Tibial nerve (tissue), 4 donors: Measurements from ENCODE around the gene CACNA1A. TPM values are rescaled to one million over a fixed set of nuclear protein-coding genes. Genes with fewer than 3 reads are reported as not detected.

Experiments
- DNase-seq, 2 donors: peaks; one replicate each; pipeline ENCODE4 v3.0.0-alpha.2; 2019; ENCODE audit warnings: low spot score in 2 of 2
- H3K27ac ChIP-seq, 4 donors: fragments of 200-600 bp; sonication (generic) in 3 of 4; one replicate each; pipeline ENCODE4 v1.5.1; 2017 to 2019; ENCODE audit warnings: mild to moderate bottlenecking in 1 of 4
- H3K27me3 ChIP-seq, 2 donors: fragments of 200-600 bp; sonication (generic) in 1 of 2; one replicate each; pipeline versions ENCODE4 v1.5.1 to v1.6.0; 2017 to 2019
- H3K36me3 ChIP-seq, 3 donors: fragments of 200-600 bp; sonication (generic); one replicate each; pipeline ENCODE4 v1.5.1; 2018 to 2019
- H3K4me1 ChIP-seq, 4 donors: fragments of 200-600 bp; sonication (generic) in 3 of 4; one replicate each; pipeline ENCODE4 v1.5.1; 2017 to 2019
- H3K4me3 ChIP-seq, 4 donors: fragments of 200-600 bp; sonication (generic) in 3 of 4; one replicate each; pipeline ENCODE4 v1.5.1; 2017 to 2019; ENCODE audit warnings: mild to moderate bottlenecking in 1 of 4, moderate library complexity in 1 of 4
- H3K9me3 ChIP-seq, 4 donors: fragments of 200-600 bp; sonication (generic) in 3 of 4; one replicate each; pipeline ENCODE4 v1.5.1; 2017 to 2019
- EP300 ChIP-seq, 2 donors: sonication (generic); formaldehyde crosslinking; IDR thresholded peaks; one replicate each; pipeline ENCODE4 v1.6.1; 2017; ENCODE audit warnings: antibody characterized with exemption in 2 of 2, mild to moderate bottlenecking in 1 of 2
- POLR2A ChIP-seq, 2 donors: fragments of 450-650 bp; IDR thresholded peaks; one replicate each; pipeline ENCODE4 v1.6.1; 2017; ENCODE audit warnings: antibody characterized with exemption in 2 of 2, mild to moderate bottlenecking in 2 of 2, moderate library complexity in 2 of 2
- WGBS, 2 donors: methylation state at CpG; one replicate each; pipeline ENCODE4 v1.1.5; 2018; 5-methylcytosine and 5-hydroxymethylcytosine counted together
- total RNA-seq, 4 donors: library from RNA; depleted of rRNA; stranded (reverse); fragments of >200 nt; gene quantifications; one replicate each; pipeline ENCODE4 v1.1.0, GENCODE V29; 2016
- TF ChIP-seq, protein P1 (sequence below), 5 experiments: fragments of 200-600 bp in 3 of 5; fragments of 450-650 bp in 2 of 5; sonication (generic) in 3 of 5; IDR thresholded peaks; one replicate each; pipeline ENCODE4 v1.5.1; 2016 to 2019; ENCODE audit warnings: antibody characterized with exemption in 5 of 5, mild to moderate bottlenecking in 3 of 5, moderate library complexity in 2 of 5

The CACNA1A gene
- total RNA-seq, 4 donors from 2014 or later: 4.0 to 10.2 (median 9.3) TPM

DNA sequence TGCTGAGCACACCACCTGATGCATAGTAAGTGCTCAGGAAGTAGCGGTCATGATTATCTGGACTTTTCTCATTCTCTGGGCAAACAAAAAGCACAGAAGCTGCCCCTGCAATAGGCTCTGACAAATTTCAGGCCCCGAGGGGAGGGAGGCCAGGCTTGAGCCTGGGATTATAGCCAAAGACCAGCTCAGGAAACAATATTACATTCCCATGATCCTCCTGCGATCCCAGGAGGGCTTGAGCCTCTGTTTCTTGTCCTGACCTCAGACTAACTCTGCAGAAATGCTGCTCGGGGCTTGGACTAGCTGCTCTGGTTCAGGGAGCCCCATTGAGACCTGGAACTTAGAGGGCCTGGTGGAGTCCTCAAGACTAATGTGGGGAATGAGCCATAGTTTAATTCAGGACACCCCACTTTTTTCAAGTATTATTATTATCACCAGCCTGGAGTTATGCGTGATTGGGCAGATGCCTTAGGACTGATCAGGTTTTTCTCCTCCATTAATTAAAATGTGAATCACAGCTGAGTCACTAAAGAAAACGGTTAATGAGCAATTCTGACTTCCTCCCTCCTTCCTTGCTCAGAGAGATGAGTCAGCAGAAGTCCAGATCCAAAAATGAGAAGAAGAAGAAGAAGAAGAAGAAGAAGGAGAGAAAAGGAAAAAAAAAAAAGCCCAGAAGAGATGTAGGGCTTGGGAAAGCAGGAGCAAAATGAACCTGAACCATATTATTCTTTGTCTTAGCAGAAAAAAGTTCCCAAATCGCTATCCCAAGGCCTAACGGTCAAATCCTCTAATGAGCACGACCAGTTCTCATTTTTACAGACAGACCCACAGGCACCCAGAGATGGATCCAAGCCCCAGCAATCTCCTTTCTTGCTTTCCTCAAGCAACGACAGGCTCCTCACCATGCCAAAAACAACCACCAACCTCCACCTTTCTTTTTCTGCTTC, 107.2 kb downstream of the CACNA1A start:
- TF ChIP-seq POLR2A (IDR thresholded peaks at IDR 0.05): no peak
- TF ChIP-seq EP300 (IDR thresholded peaks at IDR 0.05): no peak
- TF ChIP-seq, protein P1, sequence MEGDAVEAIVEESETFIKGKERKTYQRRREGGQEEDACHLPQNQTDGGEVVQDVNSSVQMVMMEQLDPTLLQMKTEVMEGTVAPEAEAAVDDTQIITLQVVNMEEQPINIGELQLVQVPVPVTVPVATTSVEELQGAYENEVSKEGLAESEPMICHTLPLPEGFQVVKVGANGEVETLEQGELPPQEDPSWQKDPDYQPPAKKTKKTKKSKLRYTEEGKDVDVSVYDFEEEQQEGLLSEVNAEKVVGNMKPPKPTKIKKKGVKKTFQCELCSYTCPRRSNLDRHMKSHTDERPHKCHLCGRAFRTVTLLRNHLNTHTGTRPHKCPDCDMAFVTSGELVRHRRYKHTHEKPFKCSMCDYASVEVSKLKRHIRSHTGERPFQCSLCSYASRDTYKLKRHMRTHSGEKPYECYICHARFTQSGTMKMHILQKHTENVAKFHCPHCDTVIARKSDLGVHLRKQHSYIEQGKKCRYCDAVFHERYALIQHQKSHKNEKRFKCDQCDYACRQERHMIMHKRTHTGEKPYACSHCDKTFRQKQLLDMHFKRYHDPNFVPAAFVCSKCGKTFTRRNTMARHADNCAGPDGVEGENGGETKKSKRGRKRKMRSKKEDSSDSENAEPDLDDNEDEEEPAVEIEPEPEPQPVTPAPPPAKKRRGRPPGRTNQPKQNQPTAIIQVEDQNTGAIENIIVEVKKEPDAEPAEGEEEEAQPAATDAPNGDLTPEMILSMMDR (IDR thresholded peaks at IDR 0.05): no peak
- WGBS, 2 donors: 53 to 64% methylated on average over 9 to 10 of the region's 10 CpGs
- no peaks in the 10 kb centered on the region for H3K27me3 ChIP-seq

DNA sequence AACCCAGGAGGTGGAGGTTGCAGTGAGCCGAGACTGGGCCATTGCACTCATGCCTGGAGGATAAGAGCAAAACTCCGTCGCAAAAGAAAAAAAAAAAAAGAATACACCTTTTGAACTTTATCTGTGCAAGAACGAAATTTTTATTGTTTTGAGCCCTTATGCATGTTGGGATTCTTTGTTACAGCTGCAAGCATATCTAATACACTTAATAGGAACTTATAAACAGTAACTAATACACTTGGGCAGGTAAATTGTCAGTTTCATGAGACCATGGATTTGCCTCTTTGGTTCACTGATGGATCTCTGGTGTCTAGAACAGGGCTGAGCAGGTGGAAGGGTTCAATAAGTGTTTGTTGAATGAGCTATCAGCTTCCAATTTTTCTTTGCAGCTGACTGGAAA, 108.1 kb downstream of the CACNA1A start:
- Histone ChIP-seq H3K4me3 (no peak overlapping the region), H3K9me3 (peaks cover 0 to 28% (median 0%) of the 10 kb centered on the region in 4 donors), H3K27ac (no peak overlapping the region), H3K4me1 (no peaks in the 10 kb centered on the region), H3K27me3 (no peaks in the 10 kb centered on the region), H3K36me3 (no peaks in the 10 kb centered on the region)
- DNase-seq: no peak
- WGBS, 2 donors: 88 to 91% methylated on average over 4 of the region's 4 CpGs
- TF ChIP-seq EP300 (IDR thresholded peaks at IDR 0.05) (no peak), POLR2A (IDR thresholded peaks at IDR 0.05) (no peak)
- TF ChIP-seq, protein P1 (IDR thresholded peaks at IDR 0.05): no peak

More for the DNA sequence above, 107.2 kb downstream of the CACNA1A start:
- no peak for DNase-seq
- Histone ChIP-seq H3K4me3 (no peak overlapping the region), H3K36me3 (no peaks in the 10 kb centered on the region), H3K27ac (no peak overlapping the region), H3K4me1 (no peaks in the 10 kb centered on the region), H3K9me3 (peaks cover 0 to 28% (median 0%) of the 10 kb centered on the region in 4 donors)

DNA sequence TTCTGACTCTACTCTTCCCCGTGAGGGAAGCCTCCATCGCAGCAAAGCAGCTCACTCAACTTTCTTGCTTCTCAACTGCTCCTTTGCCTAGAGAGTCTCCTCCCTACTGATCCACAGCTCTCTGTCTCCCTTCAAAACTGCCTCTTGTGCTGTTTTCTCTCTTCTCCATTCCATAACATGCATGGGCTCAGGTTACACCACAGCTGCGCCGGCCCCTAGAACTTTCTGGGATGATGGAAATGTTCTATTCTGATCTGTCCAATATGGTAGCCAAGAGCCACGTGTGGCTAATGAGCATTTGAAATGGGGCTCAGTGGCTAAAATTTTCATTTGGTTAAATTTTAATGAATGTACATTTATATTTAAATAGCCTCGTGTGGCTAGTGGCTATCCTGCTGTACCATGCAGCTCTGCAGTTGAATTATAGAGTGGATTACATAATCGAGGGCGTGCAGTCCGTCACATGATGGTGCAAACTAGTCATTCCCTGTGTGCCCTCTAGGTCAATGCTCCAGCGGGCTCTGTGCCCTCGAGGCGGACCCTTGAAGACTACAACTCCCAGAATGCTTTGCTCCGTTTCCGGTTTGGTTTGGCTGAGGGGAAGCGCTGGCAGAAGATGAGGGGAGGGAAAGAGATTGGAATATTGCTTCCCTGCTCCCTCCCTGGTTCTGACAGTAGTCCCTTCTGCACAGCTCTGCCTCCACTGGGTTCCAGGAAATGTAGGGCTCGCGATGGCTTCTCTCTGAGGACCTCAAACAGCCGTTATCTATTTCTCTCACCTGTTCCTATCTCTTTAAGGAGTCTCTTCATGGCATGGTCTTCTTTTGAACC, 109.8 kb downstream of the CACNA1A start:
- no peak overlapping the region for H3K27ac ChIP-seq
- peak in 1 of 2 donors; percentile 29 for DNase-seq
- WGBS, 2 donors: 25 to 33% methylated on average over 18 of the region's 18 CpGs
- H3K4me3 ChIP-seq: no peak overlapping the region
- TF ChIP-seq EP300 (IDR thresholded peaks at IDR 0.05): peak in 1 of 2 donors; percentile 18
- no peak for TF ChIP-seq POLR2A (IDR thresholded peaks at IDR 0.05)
- TF ChIP-seq, protein P1 (IDR thresholded peaks at IDR 0.05): no peak
- no peaks in the 10 kb centered on the region for H3K36me3 ChIP-seq
- H3K4me1 ChIP-seq: no peaks in the 10 kb centered on the region
- H3K9me3 ChIP-seq: peaks cover 0 to 21% (median 0%) of the 10 kb centered on the region in 4 donors
- H3K27me3 ChIP-seq: no peaks in the 10 kb centered on the region

DNA sequence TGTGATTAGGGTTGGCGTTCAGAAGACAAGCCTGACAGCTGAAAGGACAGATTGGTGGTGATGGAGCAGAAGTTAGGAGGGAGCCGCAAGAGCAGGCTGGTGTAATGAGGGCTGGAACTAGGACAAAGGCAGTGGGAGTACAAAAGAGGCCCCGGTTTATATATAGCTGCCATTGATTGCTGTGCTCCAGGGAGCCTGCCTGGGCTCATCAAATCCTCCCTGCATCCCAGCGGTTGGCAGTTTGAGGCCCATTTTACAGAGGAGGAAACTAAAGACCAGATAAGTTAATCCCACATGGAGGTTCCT, 123.7 kb downstream of the CACNA1A start:
- Histone ChIP-seq H3K4me3 (no peak overlapping the region), H3K4me1 (no peaks in the 10 kb centered on the region), H3K27ac (no peak overlapping the region), H3K27me3 (no peaks in the 10 kb centered on the region), H3K9me3 (peaks cover 0 to 29% (median 0%) of the 10 kb centered on the region in 4 donors), H3K36me3 (no peaks in the 10 kb centered on the region)
- no peak for DNase-seq
- WGBS, 2 donors: 55 to 57% methylated on average over 4 of the region's 4 CpGs
- TF ChIP-seq POLR2A (IDR thresholded peaks at IDR 0.05) (no peak), EP300 (IDR thresholded peaks at IDR 0.05) (no peak)
- TF ChIP-seq, protein P1 (IDR thresholded peaks at IDR 0.05): no peak
